ENCODE results near the gene EDC4.

EDC4 gene

DNA sequence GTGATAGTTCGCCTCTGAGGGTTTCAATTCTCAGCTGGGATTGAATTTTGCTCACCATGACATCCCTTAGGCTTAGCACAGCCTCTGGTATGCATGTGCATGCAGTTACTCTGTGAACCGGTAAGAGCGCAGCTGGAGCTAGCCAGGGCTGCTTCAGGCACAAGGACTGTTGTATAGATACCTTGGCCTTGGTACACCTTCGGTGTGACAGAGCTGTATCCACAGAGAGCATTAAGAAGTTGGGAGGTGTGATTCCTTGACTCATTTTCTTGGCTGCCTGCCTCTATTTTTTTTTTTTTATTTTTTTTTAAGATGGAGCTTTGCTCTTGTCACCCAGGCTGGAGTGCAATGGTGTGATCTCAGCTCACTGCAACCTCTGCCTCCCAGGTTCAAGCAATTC is 28.4 kb upstream of the EDC4 start:
- TF ChIP-seq, protein P1, sequence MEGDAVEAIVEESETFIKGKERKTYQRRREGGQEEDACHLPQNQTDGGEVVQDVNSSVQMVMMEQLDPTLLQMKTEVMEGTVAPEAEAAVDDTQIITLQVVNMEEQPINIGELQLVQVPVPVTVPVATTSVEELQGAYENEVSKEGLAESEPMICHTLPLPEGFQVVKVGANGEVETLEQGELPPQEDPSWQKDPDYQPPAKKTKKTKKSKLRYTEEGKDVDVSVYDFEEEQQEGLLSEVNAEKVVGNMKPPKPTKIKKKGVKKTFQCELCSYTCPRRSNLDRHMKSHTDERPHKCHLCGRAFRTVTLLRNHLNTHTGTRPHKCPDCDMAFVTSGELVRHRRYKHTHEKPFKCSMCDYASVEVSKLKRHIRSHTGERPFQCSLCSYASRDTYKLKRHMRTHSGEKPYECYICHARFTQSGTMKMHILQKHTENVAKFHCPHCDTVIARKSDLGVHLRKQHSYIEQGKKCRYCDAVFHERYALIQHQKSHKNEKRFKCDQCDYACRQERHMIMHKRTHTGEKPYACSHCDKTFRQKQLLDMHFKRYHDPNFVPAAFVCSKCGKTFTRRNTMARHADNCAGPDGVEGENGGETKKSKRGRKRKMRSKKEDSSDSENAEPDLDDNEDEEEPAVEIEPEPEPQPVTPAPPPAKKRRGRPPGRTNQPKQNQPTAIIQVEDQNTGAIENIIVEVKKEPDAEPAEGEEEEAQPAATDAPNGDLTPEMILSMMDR (IDR thresholded peaks at IDR 0.05) = peak; percentile 13
- Histone ChIP-seq H3K36me3 (ENCODE audit: control insufficient read depth, insufficient read depth, low read length) (no peaks in the 10 kb centered on the region), H3K4me1 (peaks cover 22% of the 10 kb centered on the region), H3K9ac (no peak overlapping the region), H3K9me3 (ENCODE audit: control insufficient read depth, low read length) (no peaks in the 10 kb centered on the region), H3K79me2 (peaks cover 29% of the 10 kb centered on the region), H3K27ac (no peak overlapping the region), H3K27me3 (ENCODE audit: control insufficient read depth, insufficient read depth, low read length) (no peaks in the 10 kb centered on the region), H3K4me2 (ENCODE audit: low read length) (peak overlapping the region; percentile 43), H2AFZ (no peak overlapping the region), H3K4me3 (ENCODE audit: low read depth, low read length) (no peak overlapping the region)

DNA sequence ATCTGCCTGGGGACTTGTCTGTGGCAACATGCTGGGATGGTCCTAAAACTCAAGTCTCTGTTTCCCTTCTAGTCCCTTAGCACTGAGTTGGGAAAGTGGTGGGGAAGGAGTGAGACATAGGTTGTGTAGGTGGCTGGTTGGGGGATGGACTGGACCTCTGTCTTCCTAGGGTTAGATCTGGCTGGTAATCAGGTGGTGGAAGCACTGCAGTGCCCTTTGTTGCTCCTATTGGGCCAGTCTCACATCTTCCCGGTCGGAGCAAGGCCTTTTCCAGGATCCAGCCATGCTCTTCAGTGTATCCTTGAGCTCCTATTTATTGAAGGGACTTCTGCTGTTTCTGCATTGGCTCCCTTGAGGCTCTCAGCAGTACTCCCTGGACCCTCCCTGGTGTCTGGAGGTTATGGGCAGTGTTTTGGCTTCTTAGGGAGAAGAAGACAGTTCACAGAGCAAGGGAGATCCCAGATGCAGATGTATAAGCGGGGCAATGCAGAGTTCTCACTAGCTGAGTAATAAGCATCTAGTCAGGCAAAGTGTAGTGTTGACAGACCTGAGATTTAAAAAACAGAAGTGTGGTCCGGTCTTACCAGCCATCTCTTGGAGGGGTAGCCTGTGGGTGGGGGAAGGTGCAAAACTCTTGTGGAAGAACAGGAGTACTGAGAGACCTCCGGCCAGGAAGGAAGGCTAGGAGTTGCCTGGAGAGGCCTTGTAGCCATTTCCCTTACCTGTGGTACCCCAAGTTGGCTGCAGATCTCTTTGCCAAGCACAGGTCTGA is 27.4 kb upstream of the EDC4 start:
- peak overlapping the region; percentile 88 for H3K27ac ChIP-seq
- TF ChIP-seq, protein P1 (IDR thresholded peaks at IDR 0.05) = no peak
- H2AFZ ChIP-seq = peak overlapping the region; percentile 94
- no peak overlapping the region for H3K4me3 ChIP-seq (ENCODE audit: low read depth, low read length)
- H3K9ac ChIP-seq = no peak overlapping the region
- H3K4me2 ChIP-seq (ENCODE audit: low read length) = peak overlapping the region; percentile 96
- peaks cover 22% of the 10 kb centered on the region for H3K4me1 ChIP-seq
- H3K36me3 ChIP-seq (ENCODE audit: control insufficient read depth, insufficient read depth, low read length) = no peaks in the 10 kb centered on the region
- peaks cover 36% of the 10 kb centered on the region for H3K79me2 ChIP-seq
- no peaks in the 10 kb centered on the region for H3K9me3 ChIP-seq (ENCODE audit: control insufficient read depth, low read length)
- H3K27me3 ChIP-seq (ENCODE audit: control insufficient read depth, insufficient read depth, low read length) = no peaks in the 10 kb centered on the region

DNA sequence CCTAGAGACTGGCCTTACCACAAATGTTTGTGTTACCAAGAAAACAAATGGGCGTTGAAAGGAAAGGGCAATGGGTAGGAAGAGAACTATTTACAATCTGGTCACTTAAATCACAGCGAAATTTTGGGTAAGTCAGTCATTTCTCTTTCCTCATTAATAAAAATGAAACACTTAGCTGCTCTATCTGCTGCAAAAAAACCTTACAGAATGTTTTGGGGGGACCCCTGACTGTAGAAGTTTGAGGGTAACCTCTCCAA is 26.9 kb upstream of the EDC4 start:
- Histone ChIP-seq H3K4me1 (peaks cover 22% of the 10 kb centered on the region), H2AFZ (peak overlapping the region; percentile 94), H3K27ac (peak overlapping the region; percentile 88)

DNA sequence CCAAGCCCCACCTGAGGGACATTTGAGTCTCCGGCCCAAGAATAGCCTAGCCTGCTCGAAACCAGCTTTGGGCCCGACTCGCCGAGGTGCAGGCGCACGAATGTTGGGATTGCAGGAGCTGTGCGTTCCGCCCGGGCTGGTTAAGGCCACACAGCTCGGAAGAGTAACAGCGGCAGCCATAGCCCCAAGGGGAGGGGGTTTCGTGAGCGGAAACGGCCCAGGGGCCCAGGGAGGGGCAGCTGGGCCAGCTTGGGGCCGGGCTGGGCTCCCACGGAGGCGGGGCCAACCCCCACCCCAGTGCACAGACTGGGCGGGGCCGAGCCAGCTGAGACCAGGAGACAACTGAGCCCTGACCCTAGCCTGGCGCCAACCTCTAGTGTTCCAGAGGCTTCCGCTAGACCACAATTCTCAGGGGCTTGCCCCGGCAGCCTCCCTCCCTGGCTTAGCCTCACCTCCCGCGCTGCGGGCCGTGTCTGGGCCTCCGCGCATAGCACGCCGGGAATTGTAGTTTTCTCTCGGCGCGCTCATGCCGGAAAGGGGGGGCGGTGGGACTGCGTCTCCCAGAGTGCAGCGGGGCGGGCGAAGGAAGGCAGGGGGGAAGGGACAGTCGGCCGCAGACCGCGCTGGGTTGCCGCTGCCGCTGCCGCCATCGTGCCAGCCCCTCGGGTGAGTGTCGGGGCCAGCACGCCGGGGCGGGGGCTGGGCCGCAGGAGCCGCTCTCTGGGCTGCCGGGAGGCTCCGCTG is 26.4 kb upstream of the EDC4 start, which contains the start of gene NUTF2:
NUTF2 (plus strand) TSS at position 614 of the 744 bp plus-strand sequence. CDS start 18,198 bp downstream, outside the sequence.
- Histone ChIP-seq H3K36me3 (ENCODE audit: control insufficient read depth, insufficient read depth, low read length) (no peaks in the 10 kb centered on the region), H3K4me2 (ENCODE audit: low read length) (peak within 1 kb of the TSS; percentile 96), H3K79me2 (peaks cover 44% of the 10 kb centered on the region), H3K4me1 (peaks cover 22% of the 10 kb centered on the region), H3K27ac (peak within 1 kb of the TSS; percentile 88), H3K4me3 (ENCODE audit: low read depth, low read length) (peak within 1 kb of the TSS; percentile 83), H2AFZ (peak within 1 kb of the TSS; percentile 94), H3K9ac (peak within 1 kb of the TSS; percentile 32), H3K27me3 (ENCODE audit: control insufficient read depth, insufficient read depth, low read length) (no peaks in the 10 kb centered on the region), H3K9me3 (ENCODE audit: control insufficient read depth, low read length) (no peaks in the 10 kb centered on the region)
- TF ChIP-seq, protein P1 (IDR thresholded peaks at IDR 0.05) = no peak

More for the DNA sequence above, 26.9 kb upstream of the EDC4 start:
- Histone ChIP-seq H3K4me2 (ENCODE audit: low read length) (peak overlapping the region; percentile 96), H3K4me3 (ENCODE audit: low read depth, low read length) (peak overlapping the region; percentile 83), H3K9ac (no peak overlapping the region), H3K27me3 (ENCODE audit: control insufficient read depth, insufficient read depth, low read length) (no peaks in the 10 kb centered on the region), H3K79me2 (peaks cover 41% of the 10 kb centered on the region), H3K36me3 (ENCODE audit: control insufficient read depth, insufficient read depth, low read length) (no peaks in the 10 kb centered on the region), H3K9me3 (ENCODE audit: control insufficient read depth, low read length) (no peaks in the 10 kb centered on the region)
- TF ChIP-seq, protein P1 (IDR thresholded peaks at IDR 0.05) = no peak
